NK-92 treated with Interleukin-12 subunit alpha and Interleukin-12 subunit beta, amount 100 ng/mL, for 24 hours (cell line): ENCODE measurements around the gene ASAP2.

Experiments used
- DNase-seq: peaks from one replicate; lab custom pipeline; 2025; lab: John Stamatoyannopoulos, UW

Gene ASAP2

DNA sequence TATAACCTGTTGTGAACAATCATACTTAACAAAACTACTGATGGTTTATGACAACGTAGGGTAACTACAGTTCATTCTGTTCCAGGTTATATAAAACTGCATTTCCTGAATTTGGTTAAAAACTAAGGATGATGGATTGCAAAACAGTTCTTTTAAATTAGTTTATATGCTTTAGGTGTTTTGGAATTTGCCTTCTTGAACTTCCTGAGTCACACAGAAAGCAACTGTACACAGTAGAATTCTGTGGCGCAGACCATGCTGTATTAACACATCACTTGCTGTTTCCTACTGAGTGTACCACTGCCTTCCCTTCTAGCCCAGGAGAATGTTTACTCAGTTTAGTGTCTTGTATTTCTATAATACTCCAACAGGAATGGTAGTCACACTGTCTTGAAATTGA is 197.3 kb downstream of the ASAP2 start:
- no peak for DNase-seq

GRCh38 chr2:9404451-9404850 is 197.8 kb downstream of the ASAP2 start:
- DNase-seq, result no peak

- DNase-seq, result no peak
Observed at GRCh38 chr2:9405636-9406035, 199.0 kb downstream of the ASAP2 start.

- DNase-seq, result no peak
Observed at GRCh38 chr2:9406529-9407362, 200.1 kb downstream of the ASAP2 start.

- no peak for DNase-seq
Observed at GRCh38 chr2:9407363-9407811, 200.8 kb downstream of the ASAP2 start.

GRCh38 chr2:9408641-9409151 is 202.1 kb downstream of the ASAP2 start:
- no peak for DNase-seq

- no peak for DNase-seq
Observed at GRCh38 chr2:9410108-9410507, 203.5 kb downstream of the ASAP2 start.

- no peak for DNase-seq
Observed at GRCh38 chr2:9412781-9413180, 206.2 kb downstream of the ASAP2 start.

DNA sequence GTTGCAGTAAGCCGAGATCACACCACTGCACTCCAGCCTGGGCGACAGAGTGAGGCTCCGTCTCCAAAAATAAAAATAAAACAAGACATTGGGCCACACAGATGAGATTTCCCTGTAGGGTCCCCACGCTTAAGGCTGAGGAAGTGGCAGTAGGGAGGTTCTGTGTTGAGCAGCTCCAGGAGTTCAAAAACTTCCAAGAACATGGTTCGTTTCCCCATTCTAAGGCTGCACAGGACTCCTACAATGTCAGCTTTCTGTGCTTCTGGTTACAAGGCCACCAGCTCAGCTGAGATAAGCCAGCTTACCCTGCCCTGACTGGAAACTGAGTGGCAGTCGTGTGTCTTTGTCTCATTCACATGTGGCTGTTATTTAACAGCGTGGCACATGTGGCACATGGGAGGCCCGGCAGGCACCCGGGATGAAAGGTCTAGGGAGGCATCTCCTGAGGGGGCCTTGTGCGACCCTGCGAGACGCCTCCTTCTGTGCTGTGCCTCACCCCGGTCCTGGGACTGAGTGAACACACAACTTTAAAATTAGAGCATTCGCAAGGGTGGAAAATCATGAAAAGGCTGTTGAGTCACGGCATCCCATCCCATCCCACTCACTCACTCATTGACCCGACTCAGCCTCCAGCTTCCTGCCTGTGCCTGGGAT is 209.0 kb downstream of the ASAP2 start:
- no peak for DNase-seq

DNA sequence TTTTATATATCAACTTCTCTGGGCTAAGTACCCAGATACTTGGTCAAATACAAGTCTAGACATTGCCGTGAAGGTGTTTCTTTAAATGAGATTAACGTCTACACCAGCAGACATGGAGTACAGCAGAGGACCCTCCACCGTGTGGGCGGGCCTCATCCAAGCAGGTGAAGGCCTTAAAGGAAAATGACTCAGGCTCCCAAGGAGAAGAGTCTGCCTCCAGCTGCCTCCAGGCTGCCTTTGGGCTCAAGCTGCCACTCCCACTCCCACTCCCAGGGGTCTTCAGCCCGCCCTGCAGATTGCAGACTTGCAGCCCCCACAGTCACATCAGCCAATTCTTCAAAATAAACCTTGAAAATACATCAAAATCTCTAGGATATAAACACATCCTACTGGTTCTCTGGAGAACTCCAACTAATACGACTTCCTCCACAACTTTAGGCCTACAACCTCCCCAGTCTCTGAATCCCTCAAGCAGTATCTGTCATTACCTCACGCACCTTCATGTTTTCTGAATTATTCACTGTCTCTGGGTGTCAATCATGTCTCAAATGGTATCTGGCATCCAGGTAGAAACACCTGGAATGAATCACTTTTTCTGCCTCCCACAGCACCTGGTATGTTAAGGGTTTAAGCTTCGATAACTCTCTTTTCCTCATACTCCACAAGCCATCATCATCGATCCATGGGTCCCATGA is 209.8 kb downstream of the ASAP2 start:
- no peak for DNase-seq

GRCh38 chr2:9416962-9417316 is 210.3 kb downstream of the ASAP2 start:
- no peak for DNase-seq

- DNase-seq, result no peak
Observed at GRCh38 chr2:9417725-9418124, 211.1 kb downstream of the ASAP2 start.

- no peak for DNase-seq
Observed at GRCh38 chr2:9418746-9419145, 212.1 kb downstream of the ASAP2 start.

GRCh38 chr2:9419541-9419940 is 212.9 kb downstream of the ASAP2 start:
- DNase-seq, result no peak

GRCh38 chr2:9420495-9420894 is 213.9 kb downstream of the ASAP2 start:
- DNase-seq, result no peak

DNA sequence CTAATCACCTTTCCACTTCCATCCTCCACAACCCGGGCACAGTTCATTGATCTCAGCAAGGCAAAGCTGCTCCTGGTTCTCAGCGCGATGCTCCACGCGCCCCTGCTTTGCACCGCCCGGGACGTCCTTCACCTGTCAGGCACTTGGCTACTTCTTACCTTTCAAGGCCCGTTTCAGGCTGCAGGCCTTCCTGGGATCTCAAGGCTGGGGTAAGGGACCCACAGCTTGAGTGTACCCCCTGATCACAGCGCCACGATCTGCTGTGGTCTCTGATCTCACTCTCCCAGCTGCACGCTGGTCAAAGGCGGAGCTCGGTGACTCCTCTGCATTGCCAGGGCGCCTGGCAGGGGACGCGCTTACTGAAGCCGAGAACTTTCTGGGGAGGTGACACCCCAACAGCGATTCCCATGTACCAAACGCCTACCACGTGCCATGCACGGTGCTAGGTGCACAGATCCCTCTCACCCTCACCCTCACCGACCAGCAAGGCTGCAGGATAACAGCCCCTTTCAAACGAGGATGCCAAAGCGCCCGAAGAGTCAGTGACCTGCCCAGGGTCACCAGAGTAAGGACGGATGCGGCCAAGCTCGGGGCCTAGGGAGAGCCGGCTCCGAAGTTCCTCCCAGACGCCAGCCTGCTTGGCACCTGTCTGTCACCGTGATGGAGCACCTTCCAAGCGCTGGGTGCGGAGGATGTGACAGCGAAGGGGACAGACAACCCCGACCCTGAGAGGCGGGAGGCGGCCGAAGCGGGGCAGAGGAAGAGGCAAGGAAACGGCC is 215.9 kb downstream of the ASAP2 start:
- DNase-seq, result peak; percentile 18

GRCh38 chr2:9423100-9423921 is 216.7 kb downstream of the ASAP2 start, which contains the start of the genes CPSF3 and ITGB1BP1:
CPSF3 (plus strand) TSS chr2:9423654; CDS start chr2:9423774, 120 bp downstream.
ITGB1BP1 (minus strand) TSS chr2:9423528; CDS start chr2:9418697, 4,831 bp downstream.
- DNase-seq, result peak; percentile 91

GRCh38 chr2:9423922-9424272 is 217.3 kb downstream of the ASAP2 start:
- DNase-seq, result no peak

- no peak for DNase-seq
Observed at GRCh38 chr2:9424447-9425164, 218.0 kb downstream of the ASAP2 start.

DNA sequence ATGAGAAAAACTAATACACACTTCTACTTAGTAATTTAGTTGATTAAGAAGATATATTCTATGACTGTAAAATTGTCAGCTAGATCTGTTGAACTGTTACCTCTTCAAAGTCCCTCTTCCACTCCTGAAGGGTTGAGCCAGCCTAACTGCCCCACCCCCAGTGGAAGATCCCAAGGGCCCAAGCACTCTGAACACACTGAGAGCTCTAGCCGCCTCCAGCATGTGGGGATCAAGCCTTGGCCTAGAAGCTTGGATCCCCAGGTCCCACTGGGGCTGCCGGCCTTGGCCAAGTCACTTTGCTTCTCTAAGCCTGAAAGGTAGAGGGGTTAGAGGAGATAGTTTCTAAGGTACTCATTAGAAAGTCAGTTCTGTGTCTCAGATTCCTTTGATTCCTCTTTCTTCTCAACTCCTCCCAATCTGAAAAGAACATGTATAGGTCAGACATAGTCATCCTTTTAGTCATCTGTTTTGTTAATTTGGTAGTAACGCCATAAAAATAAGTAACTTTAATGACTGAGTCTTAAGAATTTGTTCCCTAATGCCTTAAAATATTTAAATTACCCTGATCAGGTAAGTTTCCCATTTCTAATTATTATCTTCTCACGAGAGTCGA is 222.5 kb downstream of the ASAP2 start:
- no peak for DNase-seq
